Measurements from ENCODE around the gene SNCB.

The SNCB gene

GRCh38 chr5:176644294-176644693 lies 14.0 kb upstream of the SNCB start:
- no peak for DNase-seq (ENCODE audit: low read depth in 2 of 2)

DNA sequence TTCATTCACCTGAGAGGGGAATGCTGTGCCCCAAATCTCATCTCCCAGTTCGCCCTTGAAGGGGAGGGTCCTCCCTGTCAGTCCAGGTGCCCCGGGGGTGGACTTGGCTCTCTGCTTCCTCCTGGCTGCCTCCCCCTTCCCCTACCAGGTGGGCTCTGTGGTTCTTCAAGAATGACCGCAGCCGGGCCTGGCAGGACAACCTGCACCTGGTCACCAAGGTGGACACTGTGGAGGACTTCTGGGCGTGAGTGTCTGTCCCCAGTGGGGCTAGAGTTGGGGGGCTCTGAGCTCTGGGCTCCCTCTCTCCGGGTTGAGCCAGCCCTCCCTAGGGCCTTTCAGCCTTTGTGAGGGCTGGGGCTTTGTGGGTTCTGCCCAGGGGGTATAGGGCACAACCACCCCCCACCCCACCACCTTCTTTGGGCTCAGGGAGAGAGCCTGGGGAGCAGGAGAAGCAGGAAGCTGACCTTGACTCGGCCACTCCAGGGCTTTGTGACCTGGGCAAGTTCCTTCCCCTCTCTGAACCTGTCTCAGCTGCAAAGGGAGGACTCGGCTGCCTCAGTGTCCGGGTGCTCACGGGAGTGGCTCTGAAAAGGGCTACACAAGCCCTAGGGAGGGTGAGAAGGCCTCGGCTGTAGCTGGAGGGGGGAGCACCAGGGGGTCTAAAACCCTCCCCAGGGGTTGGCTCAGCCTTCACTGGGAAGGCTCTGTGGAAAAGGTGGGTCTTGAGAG lies 13.3 kb upstream of the SNCB start:
- DNase-seq (ENCODE audit: low read depth in 2 of 2), result no peak

DNA sequence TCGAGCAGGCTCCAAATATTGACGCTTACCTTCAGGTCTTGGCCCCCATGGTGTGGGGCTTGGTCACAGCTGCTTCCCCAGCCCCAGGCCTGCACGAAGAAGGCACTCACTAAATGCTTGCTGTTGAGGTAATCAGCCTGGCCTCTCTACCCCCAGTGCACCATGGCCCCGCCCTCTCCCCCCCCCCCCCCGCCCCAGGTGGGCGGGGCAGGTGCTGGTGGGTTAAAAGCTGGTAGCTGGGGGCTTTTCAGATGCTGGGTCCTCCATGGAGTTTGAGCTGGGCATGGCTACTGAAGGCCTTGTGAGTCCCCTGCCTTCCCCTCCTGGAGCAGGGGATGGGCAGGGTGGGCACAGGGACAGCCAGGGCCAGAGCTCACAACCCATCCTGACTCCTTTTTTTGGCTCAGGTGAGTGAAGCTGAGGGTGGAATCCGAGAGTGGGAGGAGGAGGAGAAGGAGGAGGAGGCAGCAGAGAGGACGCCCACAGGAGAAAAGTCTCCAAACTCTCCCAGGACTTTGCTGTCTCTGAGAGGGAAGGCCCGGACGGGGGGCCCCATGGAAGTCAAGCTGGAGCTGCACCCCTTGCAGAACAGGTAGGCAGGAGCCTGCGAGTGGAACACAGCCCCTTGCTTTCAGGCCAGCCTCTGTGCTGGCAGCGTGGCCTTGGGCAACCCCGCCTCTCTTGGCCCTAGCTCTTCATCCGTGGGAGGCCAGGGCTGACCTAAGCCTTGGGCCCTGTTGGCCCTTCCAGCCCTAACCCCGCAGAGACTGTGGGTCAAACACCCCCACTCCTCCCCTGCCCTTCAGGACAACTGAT lies 12.5 kb upstream of the SNCB start:
- DNase-seq (ENCODE audit: low read depth in 2 of 2), result no peak

GRCh38 chr5:176640616-176641015 lies 10.3 kb upstream of the SNCB start:
- DNase-seq (ENCODE audit: low read depth in 2 of 2), result no peak

DNA sequence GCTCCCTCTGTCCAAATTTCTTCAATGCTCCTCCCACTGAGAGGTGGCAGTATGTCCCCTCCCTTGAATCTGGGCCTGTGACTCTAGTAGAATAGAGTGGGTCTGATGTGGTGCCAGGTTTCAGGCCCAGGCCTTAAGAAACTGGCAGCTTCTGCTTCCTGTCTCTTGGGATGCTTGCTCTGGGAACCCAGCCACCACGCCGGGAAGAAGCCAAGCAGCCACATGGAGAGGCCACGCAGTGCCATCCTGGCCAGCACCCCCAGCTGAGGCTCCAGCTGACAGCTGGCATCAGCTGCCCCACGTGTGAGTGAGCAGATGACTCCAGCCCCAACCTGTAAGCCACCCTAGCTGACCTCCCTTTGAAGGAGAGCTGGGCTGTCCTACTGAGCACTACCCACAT lies 9.6 kb upstream of the SNCB start:
- no peak for DNase-seq (ENCODE audit: low read depth in 2 of 2)

DNA sequence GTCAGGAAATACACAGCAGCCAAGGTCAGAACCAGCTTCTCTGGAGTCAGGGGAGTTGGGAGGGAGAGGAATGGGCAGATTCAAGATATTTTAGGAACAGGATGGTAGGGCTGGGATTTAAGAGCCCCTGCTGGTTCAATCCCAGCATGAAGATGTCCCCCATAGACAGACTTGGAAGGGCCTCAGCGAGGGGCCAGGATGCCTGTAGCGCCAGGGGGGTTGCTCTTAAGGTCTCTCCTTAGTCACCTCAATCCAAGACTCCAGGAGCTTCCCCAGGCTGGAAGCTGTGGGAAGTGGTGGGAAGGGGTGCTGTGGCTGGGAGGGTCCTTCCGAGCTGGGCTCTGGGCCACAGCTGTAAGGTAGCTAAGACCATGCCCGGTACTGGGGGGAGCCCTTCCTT lies 8.9 kb upstream of the SNCB start:
- DNase-seq (ENCODE audit: low read depth in 2 of 2), result no peak

- no peak for DNase-seq (ENCODE audit: low read depth in 2 of 2)
These were observed 8.1 kb upstream of the SNCB start for GRCh38 chr5:176638437-176638836.

DNA sequence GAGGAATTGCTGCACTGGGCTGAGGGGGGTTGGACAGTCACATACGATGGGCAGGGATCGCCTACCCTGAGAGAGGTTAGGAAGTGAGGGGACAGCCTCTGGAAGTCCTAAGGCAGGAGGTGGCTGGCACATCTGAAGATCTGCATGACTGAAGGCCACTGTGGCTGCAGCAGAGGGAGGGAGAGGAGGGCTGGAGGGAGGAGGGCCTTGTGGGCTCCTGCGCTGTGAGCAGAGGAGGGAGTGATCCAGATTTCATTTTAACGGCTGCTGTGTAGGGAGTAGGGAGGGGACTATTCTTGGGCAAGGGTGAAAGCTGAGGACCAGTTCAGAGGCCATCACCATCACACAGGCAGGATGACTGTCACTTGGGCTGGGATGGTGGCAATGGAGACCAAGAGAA lies 7.2 kb upstream of the SNCB start:
- no peak for DNase-seq (ENCODE audit: low read depth in 2 of 2)

GRCh38 chr5:176636426-176636825 lies 6.1 kb upstream of the SNCB start:
- DNase-seq (ENCODE audit: low read depth in 2 of 2), result no peak

DNA sequence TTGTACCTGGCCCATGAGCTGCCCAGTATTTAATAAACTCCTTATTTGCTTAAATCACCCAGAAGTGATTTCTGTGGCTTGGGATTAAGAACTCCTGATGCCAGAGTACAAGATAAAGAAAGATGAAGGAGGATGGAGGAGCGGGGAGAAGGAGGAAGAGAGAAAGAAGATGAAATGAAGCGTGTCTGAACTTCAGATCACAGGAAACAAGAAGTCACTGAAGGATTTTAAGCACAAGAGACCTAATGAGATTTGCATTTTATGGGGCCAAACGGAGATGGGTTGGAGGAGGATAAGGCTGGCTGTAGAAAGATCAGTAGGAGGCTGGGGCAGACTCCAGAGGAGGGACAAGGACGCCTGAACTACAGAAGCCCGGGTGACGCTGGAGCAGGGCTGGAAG lies 3.3 kb upstream of the SNCB start:
- no peak for DNase-seq (ENCODE audit: low read depth in 2 of 2)

- DNase-seq (ENCODE audit: low read depth in 2 of 2), result no peak
These were observed 2.4 kb upstream of the SNCB start for GRCh38 chr5:176632745-176633144.

DNA sequence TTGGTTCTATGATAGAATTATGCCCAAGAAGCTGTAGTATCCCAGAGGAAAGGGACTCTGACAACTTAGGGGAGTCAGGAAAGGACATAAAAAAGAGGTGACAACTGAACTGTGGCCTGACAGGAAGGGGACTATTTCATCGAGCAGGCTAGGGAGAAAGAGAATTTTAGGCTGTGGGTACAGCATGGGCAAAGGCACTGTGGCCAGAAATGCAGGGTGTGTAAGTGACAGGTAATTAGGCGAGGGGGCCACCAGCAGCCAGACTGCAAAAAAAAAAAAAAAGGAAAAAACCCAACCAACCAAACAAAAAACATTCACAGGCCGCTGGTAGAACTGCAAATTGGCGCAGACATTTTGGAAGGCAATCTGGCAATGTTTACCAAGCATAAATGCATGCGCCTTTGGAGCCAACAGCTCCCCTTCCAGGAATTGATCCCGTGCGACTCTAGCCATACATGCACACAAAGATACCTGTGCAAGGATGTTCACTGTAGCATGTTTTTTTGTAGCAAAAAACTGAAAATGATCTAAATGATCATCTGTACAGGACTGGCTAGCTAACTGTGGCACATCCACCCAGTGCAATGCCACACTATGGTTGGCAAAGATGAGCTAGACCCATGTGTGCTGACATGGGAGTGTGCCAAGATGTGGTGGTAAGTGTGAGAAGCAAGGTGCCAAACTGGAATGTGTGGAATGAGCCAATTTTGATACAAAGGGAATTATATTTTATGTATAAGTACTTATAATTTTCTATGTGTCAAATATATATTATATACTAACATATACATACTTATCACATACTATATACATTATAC lies 1.3 kb upstream of the SNCB start:
- no peak for DNase-seq (ENCODE audit: low read depth in 2 of 2)

DNA sequence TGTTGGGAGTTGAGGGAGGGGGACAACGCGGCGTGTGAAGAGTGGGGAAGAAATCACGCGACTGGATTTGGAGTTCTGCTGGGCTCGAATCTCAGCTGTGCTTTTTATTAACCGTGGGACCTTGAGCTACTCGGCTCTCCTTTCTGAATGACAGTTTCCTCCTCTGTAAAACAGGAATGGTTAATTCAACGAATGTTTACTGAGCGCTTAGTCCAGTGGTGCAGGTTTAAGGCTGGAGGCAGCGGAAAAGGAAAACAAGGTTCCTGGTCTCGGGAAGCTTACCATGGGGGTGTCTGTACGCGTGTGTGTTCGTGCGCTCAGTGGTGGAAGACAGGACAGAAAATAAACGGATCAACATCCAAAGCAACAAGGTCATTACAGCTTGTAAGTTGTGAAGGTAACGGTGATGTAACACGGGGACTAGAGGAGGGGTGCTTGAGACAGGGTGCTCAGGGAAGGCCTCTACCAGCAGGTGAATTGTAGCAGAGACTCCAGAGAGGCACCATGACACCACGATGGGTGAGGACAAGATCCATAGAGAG lies 418 bp upstream of the SNCB start:
- no peak for DNase-seq (ENCODE audit: low read depth in 2 of 2)

DNA sequence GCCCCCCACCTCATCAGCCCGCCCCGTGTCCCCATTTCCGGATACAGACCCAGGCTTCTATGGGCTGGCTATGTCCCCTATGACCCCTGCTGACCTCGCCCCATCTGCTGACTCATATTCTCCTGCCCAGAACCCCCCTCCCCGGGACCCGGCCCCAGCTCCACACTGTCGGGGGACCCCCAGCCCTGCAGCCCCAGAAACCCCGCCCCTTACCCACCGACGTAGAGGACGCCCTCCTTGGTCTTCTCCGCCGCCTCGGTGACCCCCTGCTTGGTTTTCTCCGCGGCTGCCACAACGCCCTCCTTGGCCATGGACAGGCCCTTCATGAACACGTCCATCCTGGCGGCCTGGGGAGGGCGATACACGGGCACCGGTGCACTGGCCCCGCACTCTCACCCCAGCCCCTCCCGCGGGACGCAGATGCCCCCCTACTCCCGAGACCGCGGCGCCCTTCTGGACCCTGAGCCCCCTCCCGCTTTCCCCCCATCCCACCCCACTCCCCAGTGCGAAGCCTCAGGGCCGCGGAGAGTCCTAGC lies 949 bp downstream of the SNCB start:
- no peak for DNase-seq (ENCODE audit: low read depth in 2 of 2)

DNA sequence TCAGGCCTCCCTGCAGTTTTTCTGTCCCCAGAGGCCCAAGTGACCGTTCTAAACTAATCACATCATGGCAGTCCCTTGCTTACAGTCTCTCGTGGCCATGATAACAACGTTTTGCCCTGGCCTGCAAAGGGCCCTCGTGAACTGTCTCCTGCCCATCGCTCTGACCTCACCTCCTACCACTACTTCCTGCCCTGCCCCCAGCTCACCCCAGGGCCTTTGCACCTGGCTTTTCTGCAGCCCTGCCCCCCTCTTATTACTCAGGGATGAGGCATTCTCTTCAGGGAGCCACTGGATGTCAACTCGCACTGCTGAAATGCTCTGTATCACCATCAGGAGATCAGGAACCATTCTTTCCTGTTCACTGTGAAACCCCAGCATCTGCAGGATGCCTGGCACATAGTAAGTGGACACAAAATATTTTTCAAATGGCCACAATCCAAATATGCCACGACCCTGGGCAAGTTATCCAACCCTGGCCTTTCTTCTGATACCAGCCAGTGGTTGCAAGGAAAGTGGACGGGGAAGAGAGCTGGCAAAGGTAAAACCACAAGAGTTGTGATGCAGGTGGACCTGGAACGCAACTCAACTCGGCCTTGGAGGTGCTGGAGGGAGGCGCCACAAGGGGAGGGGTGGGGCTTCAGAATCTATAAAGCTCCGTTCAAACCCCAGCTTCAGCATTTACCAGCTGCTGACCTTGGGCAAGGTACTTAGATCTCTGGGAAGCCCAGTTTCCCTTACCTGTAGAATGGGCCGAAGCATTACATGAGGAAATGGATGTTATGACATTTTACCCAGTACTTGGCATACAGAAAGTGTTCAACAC lies 1.7 kb downstream of the SNCB start:
- DNase-seq (ENCODE audit: low read depth in 2 of 2), result no peak

DNA sequence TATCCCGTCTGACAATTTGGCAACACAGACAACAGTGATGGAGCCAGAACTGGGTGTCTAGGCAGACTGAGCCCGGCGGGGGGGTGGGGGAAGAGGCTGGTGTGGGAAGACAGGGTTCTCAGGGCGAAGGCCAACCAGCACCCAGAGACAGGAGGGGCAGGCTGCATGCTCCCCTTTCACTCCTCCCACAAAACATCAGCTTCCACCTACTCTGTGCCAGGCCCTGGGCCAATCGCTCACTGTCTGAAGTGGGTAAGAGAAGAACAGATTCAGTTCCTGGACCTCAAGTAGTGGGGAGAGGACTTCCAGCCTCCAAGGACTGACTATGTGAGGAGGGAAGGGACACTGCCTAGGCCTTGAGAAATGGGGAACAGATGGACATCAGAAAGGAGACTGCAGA lies 2.8 kb downstream of the SNCB start:
- DNase-seq (ENCODE audit: low read depth in 2 of 2), result no peak

GRCh38 chr5:176626876-176627236 lies 3.5 kb downstream of the SNCB start:
- no peak for DNase-seq (ENCODE audit: low read depth in 2 of 2)

DNA sequence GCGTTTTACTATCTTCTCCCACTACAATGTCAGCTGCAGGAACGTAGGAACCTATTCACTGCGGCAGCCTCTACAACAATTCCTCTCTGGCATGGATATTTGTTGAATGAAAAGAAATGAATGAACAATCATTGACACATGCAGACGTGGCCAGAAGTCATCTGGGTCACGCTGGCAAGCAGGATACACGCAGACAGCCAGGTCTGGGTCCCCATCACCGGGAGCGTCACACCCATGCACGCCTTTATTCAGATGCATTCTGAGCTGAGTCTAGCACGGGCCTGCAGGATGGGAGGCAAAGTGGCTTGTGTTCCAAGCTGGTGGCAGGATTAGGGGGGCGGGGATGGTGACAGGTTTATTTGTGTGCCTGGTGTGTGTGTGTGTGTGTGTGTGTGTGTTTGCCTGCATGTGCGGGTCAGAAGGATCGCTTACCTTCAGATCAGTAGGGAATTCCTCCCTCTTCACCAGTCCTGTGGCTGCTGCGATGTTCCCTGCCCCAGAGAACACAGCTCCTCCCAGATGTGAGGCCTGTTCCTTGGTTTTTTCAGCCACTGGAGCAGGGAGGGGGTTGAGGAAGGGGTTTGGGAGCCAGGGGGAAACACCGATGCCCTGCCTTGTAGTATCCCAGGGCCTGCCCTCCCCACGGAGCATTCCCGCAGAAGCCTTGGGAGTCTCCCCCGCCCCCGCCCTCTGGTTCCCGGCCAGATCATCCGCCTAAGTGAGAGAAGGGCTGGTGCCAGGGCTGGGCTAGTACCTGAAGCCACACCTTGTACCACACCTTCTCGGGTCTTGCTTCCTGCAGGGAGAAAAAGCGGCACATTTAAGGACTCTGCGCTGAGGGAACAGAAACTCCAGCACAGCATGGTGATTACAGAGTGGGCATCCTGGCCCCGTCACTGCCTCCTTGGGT lies 4.1 kb downstream of the SNCB start:
- no peak for DNase-seq (ENCODE audit: low read depth in 2 of 2)

DNA sequence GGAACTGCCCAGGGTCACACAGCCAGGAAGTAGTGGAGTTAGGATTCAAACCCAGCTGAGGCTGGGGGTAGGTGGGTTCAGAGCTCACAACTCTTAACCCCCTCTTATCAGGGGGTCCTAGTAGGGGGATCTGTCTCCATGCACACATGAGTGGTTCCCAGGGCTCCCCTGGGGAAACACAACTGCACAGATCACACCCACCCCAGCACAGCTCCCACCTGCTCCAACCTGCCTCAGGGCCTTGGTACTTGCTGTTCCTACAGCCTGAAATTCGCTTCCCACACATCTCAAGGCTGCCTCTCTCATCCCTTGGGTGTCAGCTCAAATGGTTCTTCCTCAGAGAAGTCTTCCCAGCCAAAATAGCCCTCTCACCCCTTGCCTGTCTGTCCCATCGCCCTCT lies 4.8 kb downstream of the SNCB start:
- no peak for DNase-seq (ENCODE audit: low read depth in 2 of 2)

DNA sequence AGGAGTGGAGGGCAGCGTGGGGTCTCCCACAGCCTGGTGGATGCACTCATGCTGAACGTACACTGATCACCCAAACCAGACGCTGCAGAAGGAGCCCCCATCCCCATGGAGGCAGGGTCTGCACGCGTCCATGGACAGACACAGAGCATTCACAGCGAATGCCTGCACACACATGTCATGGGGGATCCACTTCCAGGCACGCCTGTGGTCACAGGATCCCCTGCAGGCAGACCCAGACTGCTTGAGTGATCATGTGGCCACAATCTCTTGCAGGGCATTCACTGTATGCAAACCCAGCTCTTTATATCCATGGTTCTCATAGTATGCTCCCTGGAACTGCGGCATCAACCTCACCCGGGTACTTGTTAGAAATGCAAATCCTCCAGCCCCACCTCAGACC lies 5.4 kb downstream of the SNCB start:
- DNase-seq (ENCODE audit: low read depth in 2 of 2), result no peak

Measured in stimulated activated CD4-positive, alpha-beta T cell treated with anti-CD3 and anti-CD28 coated beads, Interleukin-1b, Interleukin-23, amount 100 ng/mL, for 1 hour (primary cell).